Retinal pigment epithelial cell (primary cell): ENCODE measurements around the gene DSC1.

ENCODE experiments used
- DNase-seq: peaks from one replicate; pipeline ENCODE4 v3.0.0-alpha.2; 2010; ENCODE audit warnings: low read depth
- H3K4me3 ChIP-seq: 2 replicates; pipeline ENCODE4 v1.5.1; 2011; ENCODE audit warnings: mild to moderate bottlenecking, low read length, control low read depth, moderate library complexity
- CTCF ChIP-seq: conservative IDR thresholded peaks from 2 replicates; pipeline ENCODE4 v1.5.1; 2011; ENCODE audit warnings: low read depth, low read length, control low read depth, inconsistent platforms

DSC1 gene

GRCh38 chr18:31105733-31106132 is 56.9 kb downstream of the DSC1 start:
- no peak for TF ChIP-seq CTCF
- DNase-seq, result no peak
- H3K4me3 ChIP-seq, result no peak overlapping the region

DNA sequence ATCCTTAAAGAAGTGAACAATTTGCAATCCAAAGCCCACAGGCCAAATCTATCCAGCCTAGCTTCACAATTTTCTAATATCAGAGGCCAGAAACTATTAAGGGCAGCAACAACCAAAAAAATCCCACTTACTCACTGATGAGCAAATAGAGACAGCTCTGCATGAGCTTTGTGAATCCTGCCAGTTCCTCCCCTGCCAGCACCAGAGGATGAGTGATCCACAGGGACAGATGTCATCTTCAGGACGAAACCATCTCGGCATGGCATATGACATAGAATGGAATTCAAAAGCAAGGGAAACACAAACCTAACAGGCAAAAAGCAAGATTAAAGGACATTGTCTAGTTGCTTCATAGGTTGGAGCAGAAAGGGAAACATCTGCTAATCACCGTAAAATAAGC is 58.2 kb downstream of the DSC1 start:
- DNase-seq, result no peak
- TF ChIP-seq CTCF, result no peak
- no peak overlapping the region for H3K4me3 ChIP-seq

DNA sequence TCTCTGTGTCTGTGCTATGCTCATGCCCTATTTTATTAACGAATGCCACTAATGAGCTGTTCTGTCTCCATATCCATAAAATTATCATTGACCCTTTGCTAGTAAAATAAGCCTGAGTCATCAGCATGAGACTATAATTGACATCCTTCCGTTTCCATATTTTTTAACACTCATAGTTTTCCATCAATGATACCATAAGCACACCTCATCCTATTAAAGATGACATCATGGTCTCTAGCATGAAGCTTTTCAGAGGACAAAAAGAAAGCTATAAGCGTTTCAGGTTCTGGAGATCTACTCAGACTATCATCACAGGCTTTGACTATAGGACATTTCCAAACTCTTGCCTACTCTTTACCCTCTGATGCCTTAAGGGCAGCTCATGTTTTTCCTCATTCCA is 59.2 kb downstream of the DSC1 start:
- TF ChIP-seq CTCF, result no peak
- no peak for DNase-seq
- H3K4me3 ChIP-seq, result no peak overlapping the region

DNA sequence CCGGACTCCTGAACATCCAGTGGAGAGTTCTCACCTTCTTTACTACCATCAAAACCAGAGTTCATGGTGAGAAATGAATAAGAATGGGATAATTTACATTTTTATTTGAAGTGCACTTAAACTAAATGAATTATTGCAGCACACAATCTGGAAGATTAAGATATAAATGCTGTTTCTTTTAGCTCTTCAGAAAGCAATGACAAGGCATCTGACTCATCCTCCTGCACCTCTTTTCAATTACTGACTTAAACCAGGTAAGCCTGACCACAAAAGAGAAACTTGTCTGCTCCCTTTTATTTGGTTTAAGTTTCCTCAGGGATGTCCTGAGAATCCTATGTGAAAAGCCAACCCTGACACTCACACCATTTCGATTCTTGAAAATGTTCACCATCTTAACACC is 59.7 kb downstream of the DSC1 start:
- TF ChIP-seq CTCF, result no peak
- H3K4me3 ChIP-seq, result no peak overlapping the region
- DNase-seq, result no peak

DNA sequence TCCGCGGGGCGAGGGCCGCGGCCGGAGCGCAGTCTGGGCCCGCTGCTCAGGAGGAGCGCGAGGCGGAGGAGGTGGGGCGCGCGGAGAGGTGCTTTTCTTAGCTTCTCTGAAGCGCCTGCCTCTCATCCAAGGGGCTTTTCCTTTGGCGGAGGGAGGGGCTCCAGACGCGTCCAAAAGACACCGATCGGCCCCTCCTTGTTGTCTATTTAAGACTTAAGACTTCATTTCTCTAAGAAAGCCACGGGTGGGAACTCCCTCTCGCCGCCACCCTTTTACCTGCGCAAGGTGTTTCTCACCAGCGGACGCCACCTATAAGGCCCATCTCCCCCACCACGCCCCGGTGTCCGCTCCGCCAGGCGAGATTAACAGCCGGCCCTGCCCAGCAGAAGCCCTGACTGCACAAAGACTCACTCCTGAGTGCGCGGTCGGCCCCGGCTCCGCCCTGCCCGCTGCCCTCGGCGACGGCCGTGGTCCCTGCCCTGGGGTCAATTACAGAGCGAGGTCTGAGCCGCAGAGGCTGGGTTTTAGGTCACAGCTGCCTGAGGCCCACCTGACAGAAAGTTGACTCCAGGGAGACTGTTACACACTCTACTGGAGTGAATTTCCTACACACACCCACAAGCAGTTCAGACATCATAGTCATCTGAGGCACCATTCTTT is 60.5 kb downstream of the DSC1 start, which contains the start of gene DSC2:
Gene DSC2 (minus strand): TSS at position 397 of the 660 bp plus-strand sequence. CDS start 450 bp downstream, outside the sequence.
- DNase-seq, result no peak
- H3K4me3 ChIP-seq, result peak within 1 kb of the TSS; percentile 78

GRCh38 chr18:31101183-31102024 is 61.3 kb downstream of the DSC1 start:
- no peak for DNase-seq
- peak overlapping the region; percentile 78 for H3K4me3 ChIP-seq
- TF ChIP-seq CTCF, result peak; percentile 35

More for the DNA sequence above, 60.5 kb downstream of the DSC1 start, which contains the start of gene DSC2:
- TF ChIP-seq CTCF, result no peak
